GM18861 (cell line): ENCODE data around the gene NDRG3.
"Not testable (repeated sequence)": the region's sequence is repeated elsewhere in the genome, so short reads cannot be mapped to it uniquely, and the experiment has no call there.

ENCODE experiments used
- ATAC-seq: cut with Tn5 transposase; IDR thresholded peaks from one replicate; pipeline ENCODE4 v1.9.1; 2021; ENCODE audit not compliant: unreplicated experiment

The NDRG3 gene

DNA sequence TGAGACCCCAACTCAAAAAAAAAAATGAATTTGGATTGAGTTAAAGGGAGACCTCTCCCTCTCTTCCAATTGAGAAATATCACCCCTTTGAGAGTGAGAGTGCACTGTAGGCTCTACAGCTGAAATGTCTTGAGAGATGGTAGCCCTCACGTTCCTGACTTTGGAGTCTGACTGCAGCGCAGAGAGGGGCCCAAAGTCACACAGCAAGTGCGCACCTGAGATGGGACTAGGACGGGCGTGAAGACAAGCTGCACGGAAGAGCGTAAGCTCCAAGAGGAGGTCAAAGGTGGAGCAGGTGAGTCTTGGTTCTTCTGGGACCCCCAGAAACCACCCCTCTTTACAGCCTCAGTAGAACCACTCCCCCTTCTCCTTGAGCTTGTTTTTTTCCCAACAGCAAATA lies 100.5 kb downstream of the NDRG3 start:
- ATAC-seq = no peak

DNA sequence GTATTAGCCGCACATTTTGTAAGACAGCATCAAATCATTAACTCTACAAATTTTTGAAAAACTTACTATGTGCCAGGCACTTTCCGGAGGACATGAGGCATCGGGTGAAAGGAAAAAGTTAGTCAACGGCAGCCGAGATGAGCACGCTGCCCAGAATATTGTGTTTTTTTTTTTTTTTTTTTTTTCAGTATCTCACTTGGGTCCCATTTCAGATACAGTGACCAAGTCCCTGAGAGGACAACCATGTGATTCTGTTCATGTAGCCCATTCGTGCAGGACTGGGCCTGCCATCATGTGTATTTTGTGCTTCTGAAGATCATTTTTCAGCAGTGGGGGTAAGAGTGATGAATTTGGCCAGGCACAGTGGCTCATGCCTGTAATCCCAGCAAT lies 101.2 kb downstream of the NDRG3 start:
- ATAC-seq = no peak

DNA sequence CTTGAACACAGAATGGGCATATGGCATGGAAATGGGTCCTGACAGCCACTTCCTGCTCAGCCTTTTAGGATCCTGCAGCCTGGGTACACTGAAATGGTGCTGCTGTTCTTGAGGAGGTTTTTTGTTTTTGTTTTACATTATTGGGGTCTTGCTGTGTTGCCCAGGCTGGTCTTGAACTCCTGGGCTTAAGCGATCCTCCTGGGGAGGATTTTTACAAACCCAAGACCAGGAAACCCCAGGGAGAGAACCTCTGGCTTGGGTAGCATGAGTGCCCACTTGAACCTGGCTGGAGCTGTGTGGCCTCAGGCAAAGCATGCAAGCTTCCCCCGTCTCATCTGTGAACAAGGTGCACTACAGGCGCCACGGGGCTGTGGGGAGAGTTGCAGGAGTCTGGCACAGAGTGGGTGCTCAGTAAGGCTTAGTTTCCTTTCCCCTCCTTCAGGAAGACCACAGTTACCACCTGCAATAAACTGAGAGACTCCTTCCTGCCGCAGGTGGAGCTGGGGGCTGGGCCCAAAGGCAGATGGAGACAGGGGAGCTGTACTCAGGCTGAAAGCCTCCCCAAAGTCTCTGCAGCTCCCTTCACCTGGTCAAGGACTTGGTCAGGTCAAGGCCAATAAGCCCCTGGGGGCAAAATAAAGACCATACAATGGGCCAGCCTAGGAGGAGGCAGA lies 101.7 kb downstream of the NDRG3 start:
- ATAC-seq = no peak

DNA sequence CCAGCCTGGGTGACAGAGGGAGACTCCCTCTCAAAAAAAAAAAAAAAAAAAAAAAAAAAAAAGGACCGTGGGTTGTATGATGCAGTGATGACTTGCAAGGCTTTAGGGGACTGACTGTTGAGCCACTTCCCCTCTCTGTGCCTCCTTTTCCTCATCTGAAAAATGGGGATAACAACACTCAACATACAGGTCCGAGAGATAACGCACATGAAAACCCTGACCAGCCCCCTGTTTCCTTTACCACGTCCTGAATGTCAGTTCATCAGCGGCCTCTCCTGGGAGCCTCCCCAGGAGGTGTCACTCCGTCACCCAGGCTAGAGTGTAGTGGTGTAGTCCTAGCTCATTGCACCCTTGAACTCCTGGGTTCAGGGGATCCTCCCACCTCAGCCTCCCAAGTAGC lies 103.8 kb downstream of the NDRG3 start:
- no peak for ATAC-seq

DNA sequence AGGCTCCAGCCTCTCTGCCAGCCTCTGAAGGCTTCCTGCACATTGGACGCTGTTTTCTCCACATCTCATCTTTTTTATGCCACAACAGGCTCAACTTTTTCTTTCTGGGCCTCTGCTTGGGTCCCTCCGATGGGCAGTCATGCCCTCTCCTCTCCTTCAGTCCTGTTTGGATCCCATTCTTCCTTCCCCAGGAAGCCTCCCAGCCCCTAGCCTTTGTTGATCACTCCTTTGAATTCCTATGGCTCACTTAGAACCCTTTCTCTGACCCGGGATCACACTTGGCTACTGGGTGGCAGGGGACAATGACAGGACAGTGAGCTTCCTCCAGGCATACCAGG lies 104.4 kb downstream of the NDRG3 start:
- ATAC-seq = no peak

DNA sequence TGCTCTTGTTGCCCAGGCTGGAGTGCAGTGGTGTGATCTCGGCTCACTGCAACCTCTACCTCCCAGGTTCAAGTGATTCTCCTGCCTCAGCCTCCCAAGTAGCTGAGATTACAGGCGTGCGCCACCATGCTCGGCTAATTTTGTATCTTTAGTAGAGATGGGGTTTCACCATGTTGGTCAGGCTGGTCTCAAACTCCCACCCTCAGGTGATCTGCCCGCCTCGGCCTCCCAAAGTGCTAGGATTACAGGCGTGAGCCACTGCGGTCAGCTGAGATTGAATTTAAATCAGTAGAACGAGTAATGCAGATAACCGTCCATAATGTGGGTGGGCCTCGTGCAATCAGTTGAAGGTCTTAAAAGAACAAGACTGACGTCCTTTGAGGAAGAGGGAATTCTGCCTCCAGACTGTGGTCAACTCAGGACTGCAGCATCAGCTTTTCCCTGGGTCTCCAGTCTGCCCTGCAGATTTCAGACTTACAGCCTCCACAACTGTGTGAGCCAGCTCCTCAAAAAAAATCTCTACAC lies 107.0 kb downstream of the NDRG3 start:
- not testable (repeated sequence) for ATAC-seq

DNA sequence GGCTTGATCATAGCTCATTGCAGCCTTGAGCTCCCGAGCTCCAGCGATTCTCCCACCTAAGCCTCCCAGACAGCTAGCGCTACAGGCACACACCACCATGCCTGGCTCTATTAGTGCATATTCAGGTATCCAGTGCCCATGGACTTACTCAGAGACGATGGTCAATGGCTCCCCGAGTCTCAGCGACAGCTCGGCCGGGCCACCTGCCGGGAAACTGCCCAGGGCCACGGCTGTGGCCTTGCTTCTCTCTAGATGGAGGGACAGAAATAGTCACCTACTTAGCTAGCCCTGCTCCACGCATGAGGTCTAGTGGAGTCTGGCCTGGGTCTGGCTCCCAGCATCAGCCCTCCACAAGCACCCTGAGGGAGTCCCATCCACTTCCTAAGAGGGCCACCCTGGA lies 111.5 kb downstream of the NDRG3 start:
- no peak for ATAC-seq

DNA sequence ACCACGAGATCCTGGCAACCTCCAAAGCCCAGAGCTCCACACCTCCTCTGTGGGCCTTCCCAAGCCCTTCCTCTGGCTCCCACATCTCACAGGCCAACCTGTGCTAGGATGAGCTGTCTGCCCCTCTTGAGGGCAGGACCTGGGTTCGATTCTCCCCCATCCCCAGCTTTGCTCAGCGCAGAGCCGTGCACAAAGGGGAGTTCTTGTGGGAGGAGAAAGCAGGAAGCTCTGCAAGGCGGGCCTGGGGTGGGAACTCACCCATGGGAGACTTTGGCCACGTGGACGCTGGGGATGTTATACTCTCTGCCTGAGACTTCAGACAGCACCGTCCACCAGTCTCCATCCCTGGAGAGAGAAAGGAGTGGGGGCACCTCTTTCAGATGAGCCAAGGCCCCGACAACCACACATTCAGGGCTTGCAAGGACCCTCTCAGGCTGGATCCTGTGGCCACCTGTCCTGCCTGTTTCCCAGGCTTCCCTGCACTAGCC lies 112.6 kb downstream of the NDRG3 start:
- no peak for ATAC-seq

DNA sequence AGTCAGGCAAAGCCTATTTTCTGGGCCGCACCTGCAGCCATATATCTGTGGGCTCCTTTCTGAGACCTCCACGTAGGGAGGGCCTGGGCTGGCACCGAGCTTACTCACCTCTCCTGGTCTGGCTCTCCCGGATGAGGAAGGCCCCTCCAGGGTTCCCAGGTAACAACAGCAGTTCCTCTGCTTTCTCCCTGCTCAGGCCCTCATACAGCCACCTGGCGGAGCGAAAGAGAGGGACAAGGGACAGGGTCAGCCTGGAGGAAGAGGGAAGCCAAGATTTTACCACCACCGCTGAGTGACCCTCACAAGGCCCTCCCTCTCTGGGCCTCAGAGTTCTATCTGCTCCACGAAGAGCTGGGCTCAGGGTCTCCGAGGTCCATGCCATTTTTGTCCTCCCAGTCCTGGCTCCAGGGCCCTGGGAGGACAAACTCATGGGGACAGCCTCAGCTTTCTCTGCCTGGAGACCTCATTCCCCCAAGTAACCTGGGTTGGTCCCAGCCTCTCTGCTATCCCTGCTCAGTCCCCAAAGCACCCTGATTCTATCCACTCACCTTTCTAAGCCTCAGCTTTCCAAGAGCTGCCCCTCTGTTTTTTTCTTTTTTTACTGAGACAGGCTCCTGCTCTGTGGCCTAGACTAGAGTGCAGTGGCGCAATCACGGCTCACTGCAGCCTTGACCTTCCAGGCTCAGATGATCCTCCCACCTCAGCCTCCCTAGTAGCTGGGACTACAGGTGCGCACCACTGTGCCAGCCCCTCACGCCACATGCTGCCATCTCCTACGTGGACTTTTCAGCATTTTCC lies 113.2 kb downstream of the NDRG3 start:
- no peak for ATAC-seq

DNA sequence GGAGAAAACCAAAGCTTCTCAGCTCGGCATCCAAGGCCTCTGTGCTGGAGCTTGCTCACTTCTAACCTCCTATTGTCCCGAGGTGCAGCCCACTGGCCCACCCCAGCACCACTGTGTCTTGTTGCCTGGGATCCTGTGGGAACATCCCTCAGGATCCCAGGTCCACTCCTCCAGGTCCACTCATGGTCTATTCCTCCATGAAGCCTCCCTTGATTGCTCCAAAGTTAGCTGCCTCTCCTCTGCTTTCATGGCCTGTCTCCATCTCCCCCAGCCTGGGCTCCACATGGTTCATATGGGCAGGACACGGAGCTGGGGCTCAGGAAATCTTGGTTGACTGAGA lies 113.8 kb downstream of the NDRG3 start:
- ATAC-seq = no peak

DNA sequence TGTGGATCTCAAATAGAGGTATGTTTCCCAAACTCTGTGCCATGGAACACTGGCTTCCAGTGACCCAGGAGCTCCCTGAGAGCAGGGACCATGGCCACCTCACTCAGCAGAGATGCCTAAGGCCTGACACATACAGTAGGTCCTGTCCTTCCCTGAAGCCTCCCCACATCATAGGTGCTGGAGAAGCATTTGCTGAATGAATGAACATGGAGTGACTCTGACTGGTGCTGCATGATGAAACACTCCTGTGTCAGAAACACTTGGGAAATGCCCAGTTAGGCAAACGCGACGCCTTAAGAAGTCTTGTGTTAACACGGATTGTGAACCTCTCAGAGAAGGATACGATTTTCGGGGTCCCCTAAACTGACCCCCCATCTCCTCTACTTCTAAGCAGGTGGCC lies 114.2 kb downstream of the NDRG3 start:
- ATAC-seq = no peak

DNA sequence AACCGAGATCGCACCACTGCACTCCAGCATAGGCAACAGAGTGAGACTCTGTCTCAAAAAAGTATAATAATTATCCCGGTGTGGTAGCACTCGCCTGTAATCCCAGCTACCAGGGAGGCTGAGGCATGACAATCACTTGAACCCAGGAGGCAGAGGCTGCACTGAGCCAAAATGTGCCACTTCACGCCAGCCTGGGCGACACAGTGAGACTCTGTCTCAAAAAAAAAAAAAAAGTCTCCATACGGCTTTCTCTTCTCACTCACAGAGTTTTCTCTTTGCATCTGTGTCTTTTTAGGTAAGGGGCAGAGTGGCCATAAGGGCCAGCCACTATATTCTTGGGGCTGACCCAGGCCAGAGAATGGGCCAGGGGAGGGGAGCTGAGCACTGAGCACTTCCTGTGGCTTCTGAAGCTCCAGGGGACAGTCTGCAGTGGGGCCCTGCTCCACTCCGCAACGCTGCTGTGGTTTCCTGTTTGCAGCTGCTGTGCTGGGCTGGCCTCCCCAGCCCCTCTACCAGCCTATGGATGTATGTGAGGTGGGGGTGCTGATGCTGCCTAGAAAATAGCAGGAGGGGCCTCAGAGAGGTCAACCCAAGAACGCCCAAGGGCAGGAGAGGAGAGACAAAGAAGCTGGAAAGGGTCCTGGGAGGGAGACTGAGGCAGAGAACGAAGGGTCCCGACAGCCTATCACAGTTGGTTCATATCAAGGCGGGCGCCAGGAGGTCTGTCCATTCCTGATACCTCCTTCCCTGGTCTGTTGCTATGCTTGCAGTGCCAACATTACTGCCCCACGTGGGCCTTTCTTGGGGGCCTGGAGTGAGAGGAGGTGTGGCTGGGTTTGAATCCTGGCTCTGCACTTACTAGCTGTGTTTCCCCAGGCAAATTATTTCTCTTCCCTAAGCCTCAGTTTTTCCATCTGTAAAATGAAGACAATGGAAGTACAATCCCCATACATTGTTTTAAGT lies 115.9 kb downstream of the NDRG3 start:
- ATAC-seq = no peak

DNA sequence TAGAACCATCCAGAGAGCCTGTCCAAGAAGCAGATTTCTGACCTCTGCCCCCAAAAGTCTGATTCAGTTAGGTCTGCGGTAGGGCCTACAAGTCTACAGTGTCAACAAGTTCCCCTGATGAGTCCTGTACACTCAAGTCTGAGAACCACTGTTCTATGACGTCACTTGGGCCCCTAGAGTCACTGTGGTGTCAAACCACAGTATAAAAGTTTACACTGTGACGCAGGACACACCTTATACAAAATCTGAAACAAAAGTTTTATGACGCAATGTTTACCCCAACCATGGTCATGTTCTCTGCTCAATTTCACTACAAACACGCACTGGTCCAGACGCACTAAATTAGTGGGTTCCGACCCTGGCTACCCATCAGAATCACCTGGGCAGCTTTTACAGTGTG lies 117.8 kb downstream of the NDRG3 start:
- no peak for ATAC-seq

DNA sequence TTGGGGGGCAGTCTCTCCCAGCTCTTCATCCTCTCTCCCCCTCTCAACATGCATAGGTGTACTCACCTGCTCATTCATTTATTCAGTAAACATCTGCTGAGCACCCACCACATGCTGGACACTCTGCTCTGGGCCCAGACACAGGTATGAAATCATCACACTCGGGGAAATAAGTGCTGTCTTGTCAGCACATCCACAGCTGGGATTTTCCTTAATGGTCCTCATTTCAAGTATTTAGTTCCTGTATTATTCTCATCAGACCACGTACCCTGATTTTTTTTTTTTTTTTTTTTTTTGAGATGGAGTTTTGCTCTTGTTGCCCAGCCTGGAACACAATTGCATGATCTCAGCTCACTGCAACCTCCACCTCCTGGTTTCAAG lies 121.0 kb downstream of the NDRG3 start:
- no peak for ATAC-seq

DNA sequence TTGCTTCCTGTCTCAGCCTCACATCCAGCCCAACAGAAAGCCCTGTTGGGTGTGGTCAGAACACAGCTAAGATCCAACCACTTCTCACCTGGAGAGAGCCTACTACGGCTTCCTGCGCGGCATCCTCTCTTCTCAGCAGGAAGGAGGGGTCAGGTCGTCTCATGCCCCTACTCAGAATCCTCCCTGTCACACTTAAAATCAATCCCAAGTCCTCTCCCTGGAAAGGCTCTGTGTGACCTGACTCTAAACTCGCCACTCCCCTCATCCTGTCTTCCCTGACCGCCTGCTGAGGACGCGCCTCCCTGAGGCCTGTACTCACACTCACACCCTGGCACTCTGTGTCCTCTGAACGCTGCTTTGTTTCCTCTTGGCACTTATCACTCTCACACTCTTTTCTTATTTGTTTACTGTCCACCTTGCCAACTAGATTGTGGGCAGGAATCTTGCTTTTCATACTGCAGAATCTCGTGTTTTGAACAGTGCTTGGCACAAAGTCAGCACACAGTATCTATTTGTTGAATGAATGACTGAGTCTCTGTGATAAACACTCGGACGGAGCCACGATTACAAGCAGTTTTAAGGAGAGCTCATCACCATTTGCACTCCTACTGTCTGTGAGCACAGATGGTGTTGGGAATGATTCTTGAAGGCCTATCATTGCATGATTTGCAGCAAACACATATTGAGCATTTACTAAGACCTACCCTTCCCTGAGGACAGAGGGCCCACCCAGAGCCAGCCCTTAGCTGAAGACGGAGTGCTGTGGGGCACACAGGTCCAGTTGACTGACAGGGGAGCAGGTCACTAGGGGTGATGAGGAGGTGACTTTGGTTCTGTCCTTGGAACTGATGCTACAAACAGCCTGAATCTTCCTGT lies 121.6 kb downstream of the NDRG3 start:
- no peak for ATAC-seq

DNA sequence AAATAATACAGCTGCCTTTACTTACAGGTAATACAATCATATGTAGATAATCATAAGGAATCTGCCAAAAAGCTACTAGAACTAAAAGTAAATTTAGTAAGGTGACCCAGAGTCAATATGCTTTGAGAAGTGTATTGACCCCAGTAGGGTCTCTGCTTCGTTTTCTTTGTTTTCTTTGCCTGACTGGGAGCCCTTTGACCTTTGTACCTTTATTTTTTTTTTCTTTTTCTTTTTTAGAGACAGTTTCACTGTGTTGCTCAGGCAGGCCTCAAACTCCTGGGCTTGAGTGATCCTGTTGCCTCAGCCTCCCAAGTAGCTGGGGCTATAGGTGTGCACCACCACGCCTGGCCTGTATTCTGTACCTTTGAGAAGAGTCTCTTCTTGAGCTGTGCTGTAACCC lies 122.4 kb downstream of the NDRG3 start:
- ATAC-seq = no peak

DNA sequence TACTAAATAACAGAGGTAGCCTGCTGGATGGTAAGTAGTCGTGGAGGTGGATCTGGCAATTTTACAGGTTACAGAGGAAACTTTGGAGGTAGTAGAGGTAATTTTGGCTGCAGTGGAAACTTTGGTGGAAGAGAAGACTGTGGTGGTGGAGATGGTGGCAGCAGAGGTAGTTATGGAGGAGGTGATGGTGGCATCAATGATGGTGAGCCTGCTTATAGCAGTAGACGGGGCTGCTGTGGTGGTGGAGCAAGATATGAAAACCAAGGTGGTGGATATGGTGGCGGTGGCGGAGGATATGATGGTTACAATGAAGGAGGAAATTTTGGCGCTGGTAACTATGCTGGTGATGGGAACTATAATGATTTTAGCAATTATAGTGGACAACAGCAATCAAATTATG lies 125.0 kb downstream of the NDRG3 start:
- no peak for ATAC-seq

DNA sequence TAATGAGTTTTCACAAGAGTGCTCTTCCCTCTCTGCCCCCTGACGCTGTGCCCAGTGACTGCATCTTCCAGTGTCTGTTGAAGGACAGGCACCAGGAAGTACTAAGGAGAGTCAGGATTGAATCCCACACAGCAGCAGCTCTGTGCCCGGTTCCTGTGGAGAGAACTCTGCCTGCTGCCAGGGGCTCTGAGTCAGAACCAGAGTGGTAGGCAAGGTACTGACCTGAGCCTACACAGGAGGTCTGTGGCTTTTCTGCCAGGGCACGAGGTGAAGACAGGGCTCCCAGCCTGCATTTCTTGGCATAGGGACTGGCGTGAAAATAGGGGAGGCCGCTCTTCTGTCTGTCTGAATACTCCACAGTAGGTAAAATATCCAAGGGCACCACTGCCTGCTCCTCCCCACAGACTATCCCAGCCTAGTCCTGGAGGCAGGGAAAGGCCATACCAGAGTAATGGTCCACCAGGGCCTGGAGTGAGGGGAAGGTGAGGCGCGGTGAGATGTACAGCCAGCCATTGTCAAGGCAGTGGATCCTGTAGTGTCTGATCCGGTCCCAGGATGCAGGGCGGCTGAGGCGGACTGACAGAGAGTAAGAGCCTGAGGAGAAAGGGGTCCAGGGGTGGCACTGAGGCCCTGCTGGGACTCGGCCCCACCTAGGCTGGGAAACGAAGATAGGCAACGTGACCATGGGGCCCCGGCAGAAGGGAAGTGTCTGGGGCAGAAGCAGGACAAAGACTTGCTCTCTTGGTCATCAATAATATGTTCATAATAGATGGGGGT lies 130.9 kb downstream of the NDRG3 start:
- no peak for ATAC-seq

DNA sequence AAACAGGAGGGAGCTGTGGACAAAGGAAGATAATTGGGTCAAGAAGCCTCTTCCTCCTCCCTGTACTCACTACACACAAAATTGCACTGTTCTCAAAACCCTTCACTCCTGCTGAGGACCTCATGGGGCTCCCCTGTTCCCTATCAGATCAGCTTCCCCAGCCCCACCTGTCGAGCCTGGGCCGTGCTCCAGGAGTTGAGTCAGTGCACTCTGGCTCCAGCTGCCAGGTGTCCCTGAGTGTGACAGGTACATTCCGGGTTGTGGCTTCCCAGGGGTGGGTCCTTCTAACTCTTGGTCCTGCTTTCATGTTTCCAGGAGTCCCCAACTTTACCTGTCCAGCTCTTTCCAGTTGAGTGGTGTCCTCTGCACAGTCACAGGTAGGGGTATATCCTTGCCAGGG lies 131.9 kb downstream of the NDRG3 start:
- no peak for ATAC-seq

DNA sequence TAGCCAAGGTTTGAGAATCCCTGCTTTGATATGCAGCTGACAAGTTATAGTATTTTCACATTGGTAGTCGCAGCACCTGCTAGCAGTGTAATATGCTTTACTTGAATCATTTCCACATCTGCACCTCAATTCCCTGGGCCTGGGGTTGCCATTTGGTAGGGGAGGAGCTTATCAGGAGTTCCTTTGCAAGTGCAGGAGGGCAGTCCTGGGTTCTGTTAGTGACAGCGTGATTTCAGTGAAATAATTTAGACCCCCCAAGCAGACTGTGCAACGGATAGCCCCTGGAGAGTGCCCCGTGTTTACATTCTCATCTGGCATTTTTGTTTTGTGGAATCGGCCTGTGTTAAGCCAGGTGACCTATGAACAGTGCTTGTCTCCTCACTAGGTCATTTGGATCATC lies 134.3 kb downstream of the NDRG3 start:
- no peak for ATAC-seq
